GM10266 (cell line): ENCODE measurements around the gene NEIL3.
A peak's percentile ranks its signal among the peaks of the same experiment; 100 is the strongest.

Experiments used
- DNase-seq: peaks from one replicate; pipeline ENCODE4 v3.0.0; 2012; ENCODE audit errors: extremely low spot score
- TF ChIP-seq, protein P1 (sequence below): IDR thresholded peaks from 2 replicates; pipeline ENCODE4 v1.5.1; 2012; ENCODE audit warnings: mild to moderate bottlenecking, low read depth; ENCODE audit not compliant: control insufficient read depth, insufficient read depth; ENCODE audit errors: missing control alignments

NEIL3 gene

DNA sequence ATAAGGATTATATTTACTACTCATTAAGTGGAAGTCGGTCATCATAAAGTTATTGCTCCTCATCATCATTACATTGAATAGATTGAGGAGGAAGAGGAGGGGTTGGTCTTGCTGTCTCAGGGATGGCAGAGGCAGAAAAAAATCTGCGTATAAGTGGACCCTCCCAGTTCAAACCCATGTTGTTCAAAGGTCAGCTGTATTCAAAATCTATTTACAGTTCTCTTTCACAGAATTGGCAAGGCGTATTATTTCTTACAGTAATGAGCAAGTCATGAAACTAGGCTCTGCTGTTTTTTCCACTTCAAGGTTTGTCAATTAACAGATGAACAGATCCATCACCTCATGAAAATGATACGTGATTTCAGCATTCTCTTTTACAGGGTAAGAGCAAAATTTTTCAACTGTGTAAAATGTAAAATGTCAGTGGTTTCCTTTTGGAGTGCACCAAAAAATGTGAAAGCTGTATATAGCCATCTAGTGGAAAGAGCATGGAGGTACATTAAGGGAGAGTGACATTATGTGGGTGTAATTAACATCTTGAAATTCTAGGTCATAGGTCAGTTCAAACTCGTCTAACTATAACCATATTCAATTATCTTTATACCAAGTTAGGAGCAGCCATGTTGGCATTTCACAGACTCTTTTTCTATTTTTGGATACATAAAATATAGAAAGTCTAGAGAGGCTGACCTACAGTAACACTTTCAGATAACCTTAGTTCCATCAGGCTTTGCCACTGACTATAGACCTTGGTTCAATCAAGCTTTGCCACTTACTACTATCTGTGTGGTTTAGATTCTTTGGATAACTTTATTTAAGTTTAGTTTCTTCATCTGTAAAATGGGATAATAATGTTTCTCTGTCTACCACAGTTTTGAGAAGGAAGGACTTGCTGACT lies 30.1 kb downstream of the NEIL3 start:
- peak; percentile 34 for DNase-seq
- TF ChIP-seq, protein P1, sequence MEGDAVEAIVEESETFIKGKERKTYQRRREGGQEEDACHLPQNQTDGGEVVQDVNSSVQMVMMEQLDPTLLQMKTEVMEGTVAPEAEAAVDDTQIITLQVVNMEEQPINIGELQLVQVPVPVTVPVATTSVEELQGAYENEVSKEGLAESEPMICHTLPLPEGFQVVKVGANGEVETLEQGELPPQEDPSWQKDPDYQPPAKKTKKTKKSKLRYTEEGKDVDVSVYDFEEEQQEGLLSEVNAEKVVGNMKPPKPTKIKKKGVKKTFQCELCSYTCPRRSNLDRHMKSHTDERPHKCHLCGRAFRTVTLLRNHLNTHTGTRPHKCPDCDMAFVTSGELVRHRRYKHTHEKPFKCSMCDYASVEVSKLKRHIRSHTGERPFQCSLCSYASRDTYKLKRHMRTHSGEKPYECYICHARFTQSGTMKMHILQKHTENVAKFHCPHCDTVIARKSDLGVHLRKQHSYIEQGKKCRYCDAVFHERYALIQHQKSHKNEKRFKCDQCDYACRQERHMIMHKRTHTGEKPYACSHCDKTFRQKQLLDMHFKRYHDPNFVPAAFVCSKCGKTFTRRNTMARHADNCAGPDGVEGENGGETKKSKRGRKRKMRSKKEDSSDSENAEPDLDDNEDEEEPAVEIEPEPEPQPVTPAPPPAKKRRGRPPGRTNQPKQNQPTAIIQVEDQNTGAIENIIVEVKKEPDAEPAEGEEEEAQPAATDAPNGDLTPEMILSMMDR, result peak; percentile 57

DNA sequence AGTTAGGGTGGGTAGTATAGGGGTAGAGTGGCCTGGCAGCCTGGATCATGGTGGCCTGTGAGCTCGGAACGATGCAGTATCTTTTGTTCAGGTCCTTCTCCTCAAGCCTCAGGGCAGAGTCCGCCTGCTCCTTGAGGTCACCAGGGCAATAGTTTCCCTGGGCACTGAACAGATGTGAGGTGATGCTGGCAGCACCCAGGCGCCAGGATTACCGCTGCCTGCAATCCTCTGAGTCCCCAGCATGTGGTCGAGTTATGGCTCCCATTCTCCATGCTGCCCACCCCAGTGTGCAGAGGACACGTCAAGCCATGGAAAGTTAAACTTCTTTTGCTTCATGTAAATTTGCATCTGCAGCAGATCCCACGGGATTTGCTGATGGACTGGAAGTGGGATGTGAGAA lies 38.7 kb downstream of the NEIL3 start:
- TF ChIP-seq, protein P1, result no peak
- no peak for DNase-seq

DNA sequence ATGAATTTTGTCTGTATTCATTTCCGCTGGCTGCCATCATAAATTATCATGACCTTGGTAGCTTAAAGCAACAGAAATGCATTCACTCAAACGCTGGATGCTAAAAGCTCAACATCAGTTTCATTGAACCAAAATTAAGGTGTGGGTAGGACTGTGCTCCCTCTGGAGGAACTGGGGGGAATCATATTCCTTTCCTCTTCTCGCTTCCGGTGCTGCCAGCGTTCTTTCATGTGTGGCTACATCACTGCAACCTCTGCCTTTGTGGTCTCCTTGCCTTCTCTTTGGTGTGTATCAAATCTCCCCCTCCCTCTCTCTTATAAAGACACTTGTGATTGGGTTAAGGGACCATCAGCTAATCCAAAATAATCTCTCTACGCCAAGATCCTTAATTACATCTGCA lies 39.5 kb downstream of the NEIL3 start:
- TF ChIP-seq, protein P1, result no peak

DNA sequence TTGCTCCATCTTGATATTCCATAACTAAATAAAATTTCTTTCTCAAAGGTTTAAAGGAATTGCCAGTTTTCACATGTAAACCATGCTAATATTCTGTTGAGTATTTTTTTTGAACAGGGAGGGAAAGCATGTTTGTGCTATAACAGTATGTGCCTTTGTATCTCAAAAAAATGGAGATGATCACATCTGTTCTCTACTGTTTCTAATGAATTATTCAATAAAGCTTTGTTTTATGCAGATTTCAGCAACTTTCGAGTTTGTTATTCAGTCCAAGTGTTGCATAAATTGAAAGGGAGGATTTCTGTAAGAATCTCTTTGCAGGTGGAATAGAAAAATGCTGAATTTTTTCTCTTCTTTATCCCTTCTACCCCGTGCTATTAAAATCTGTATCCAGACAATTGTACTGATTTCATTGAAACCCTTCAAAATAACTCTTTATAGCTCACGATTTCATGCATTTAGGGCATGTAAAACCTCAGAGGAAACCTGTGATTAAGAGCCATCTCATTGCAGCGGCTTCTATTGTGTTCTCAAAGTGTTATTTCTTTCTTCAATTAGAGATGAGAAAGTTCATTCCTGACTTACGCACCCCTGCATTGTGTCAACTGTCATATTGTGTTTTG lies 42.1 kb downstream of the NEIL3 start:
- DNase-seq, result no peak
- TF ChIP-seq, protein P1, result no peak

More for the DNA sequence above, 39.5 kb downstream of the NEIL3 start:
- no peak for DNase-seq

DNA sequence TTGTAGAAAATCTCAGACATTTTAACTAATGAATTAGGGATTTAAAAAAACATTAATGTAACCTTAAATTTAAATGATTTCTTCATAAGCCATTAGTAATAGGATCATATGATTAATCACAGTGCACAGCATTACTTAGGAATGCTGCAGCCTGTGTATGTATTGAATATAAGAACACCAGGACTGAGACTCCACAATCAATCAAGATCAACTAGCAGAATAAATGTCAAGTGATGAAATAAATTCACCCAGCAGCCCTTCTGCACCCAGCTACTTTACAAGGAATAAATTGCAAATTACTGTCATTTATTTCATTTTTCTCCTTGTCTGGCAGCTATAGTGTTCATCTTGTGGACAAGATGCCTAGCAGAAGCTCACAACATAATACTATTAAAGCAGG lies 46.5 kb downstream of the NEIL3 start:
- DNase-seq, result no peak
- TF ChIP-seq, protein P1, result no peak

DNA sequence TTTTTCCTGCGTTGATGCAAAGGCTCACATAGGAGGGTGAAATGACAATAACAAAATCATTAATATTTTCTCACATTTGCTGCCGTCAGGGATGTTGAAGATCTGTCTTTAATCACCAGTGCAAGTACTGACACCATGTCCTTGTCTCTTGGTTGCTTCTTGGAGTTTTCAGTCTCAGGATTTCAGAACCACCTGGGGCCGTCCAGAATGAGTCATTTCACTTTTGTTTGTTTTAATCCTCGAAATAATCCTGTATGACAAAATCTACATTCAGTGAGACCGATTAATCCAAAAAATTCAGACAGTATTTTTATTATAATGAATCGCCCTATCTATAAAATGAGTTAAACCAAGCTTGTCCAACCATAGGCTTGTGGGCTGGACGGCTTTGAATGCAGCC lies 47.2 kb downstream of the NEIL3 start:
- no peak for DNase-seq
- TF ChIP-seq, protein P1, result no peak

DNA sequence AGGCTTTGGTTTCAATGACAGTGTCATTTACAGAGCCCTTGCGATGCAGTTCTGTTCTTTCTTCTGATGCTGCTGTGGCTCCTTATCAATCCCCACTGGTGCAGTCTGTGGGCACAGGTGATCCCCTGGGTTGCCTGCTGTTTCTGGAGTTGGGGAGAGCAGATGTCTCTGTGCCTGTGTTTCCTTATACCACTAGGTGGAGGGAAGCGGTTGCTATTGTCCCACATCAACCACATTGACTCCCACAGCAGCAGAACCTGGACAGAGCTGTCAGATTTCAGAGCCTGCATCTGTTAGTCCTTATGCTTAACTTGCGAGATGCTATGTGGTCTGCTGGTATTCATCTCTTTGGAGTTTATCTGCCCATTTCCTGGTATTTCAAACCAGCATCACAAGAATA lies 57.7 kb downstream of the NEIL3 start:
- TF ChIP-seq, protein P1, result peak; percentile 5
- no peak for DNase-seq
